SK-N-SH (cell line): Measurements from ENCODE around the gene POU6F2. TPM values are rescaled to one million over a fixed set of nuclear protein-coding genes. Genes with fewer than 3 reads are reported as not detected.

Source experiments
- CTCF ChIA-PET: fragments of 300-600, 350-600 bp; formaldehyde crosslinking; extraction: SDS; loops from one replicate; lab custom pipeline; 2021; lab: Yijun Ruan, JAX
- POLR2A ChIA-PET: fragments of 350-600 bp; sonication (Branson Sonifier 250); formaldehyde crosslinking; extraction: SDS; loops from one replicate; lab custom pipeline; 2020; ENCODE audit warnings: antibody characterized with exemption, inconsistent platforms; lab: Yijun Ruan, JAX
- DNase-seq: peaks from one replicate; pipeline ENCODE4 v3.0.0; 2012
- H2AFZ ChIP-seq: fragments of 200-600 bp; sonication (generic); 2 replicates; pipeline ENCODE4 v1.8.1; 2016; ENCODE audit warnings: antibody characterized with exemption, mild to moderate bottlenecking, low read depth
- H3F3A ChIP-seq: fragments of 200-600 bp; sonication (generic); replicated peaks from 2 replicates; pipeline ENCODE3; 2016; ENCODE audit warnings: antibody characterized with exemption, mild to moderate bottlenecking; ENCODE audit not compliant: insufficient read depth
- H3K27ac ChIP-seq, 2 experiments: fragments of 200-500 bp in 1 of 2; fragments of 200-600 bp in 1 of 2; sonication (Bioruptor generic) in 1 of 2; sonication (generic), shearing (Covaris generic) in 1 of 2; 2 replicates each; pipeline versions ENCODE4 v1.5.1 to v1.6.1; 2014 to 2016; ENCODE audit warnings: low read depth in 2 of 2, inconsistent platforms in 1 of 2, low read length in 1 of 2, mild to moderate bottlenecking in 1 of 2, mixed read lengths in 1 of 2
- H3K27me3 ChIP-seq: fragments of 200-600 bp; sonication (generic), shearing (Covaris generic); 2 replicates; pipeline ENCODE4 v1.6.1; 2016; ENCODE audit warnings: mixed run types; ENCODE audit not compliant: insufficient read depth
- H3K36me3 ChIP-seq, 2 experiments: fragments of 200-500 bp in 1 of 2; fragments of 200-600 bp in 1 of 2; sonication (Bioruptor generic) in 1 of 2; sonication (generic) in 1 of 2; replicated peaks in 1 of 2; 2 replicates each; pipeline versions ENCODE3 to v1.5.1; 2014 to 2016; ENCODE audit warnings: low read length in 1 of 2, mild to moderate bottlenecking in 1 of 2; ENCODE audit not compliant: insufficient read depth in 2 of 2, control insufficient read depth in 1 of 2
- H3K4me1 ChIP-seq, 2 experiments: fragments of 200-500 bp in 1 of 2; fragments of 200-600 bp in 1 of 2; sonication (Bioruptor generic) in 1 of 2; sonication (generic), shearing (Covaris generic) in 1 of 2; 2 replicates each; pipeline versions ENCODE4 v1.5.1 to v1.6.1; 2014 to 2016; ENCODE audit warnings: low read depth in 1 of 2, low read length in 1 of 2, mixed run types in 1 of 2; ENCODE audit not compliant: insufficient read depth in 2 of 2, control insufficient read depth in 1 of 2
- H3K4me2 ChIP-seq: fragments of 200-600 bp; sonication (generic), shearing (Covaris generic); 2 replicates; pipeline ENCODE4 v1.6.1; 2017; ENCODE audit warnings: mixed run types
- H3K4me3 ChIP-seq, 2 experiments: fragments of 200-500 bp in 1 of 2; fragments of 200-600 bp in 1 of 2; sonication (Bioruptor generic) in 1 of 2; sonication (generic), shearing (Covaris generic) in 1 of 2; 2 replicates each; pipeline versions ENCODE4 v1.5.1 to v1.8.1; 2014 to 2016; ENCODE audit warnings: low read depth in 2 of 2, inconsistent platforms in 1 of 2, low read length in 1 of 2, mild to moderate bottlenecking in 1 of 2, mixed read lengths in 1 of 2, moderate library complexity in 1 of 2
- H3K79me2 ChIP-seq: fragments of 200-600 bp; sonication (generic); 2 replicates; pipeline ENCODE4 v1.8.1; 2017; ENCODE audit warnings: mild to moderate bottlenecking; ENCODE audit not compliant: insufficient read depth
- H3K9ac ChIP-seq: fragments of 200-600 bp; sonication (generic); 2 replicates; pipeline ENCODE4 v1.6.1; 2017; ENCODE audit warnings: mixed run types
- H3K9me2 ChIP-seq: fragments of 200-600 bp; sonication (generic); 2 replicates; pipeline ENCODE4 v1.6.1; 2017; ENCODE audit warnings: mixed run types
- H3K9me3 ChIP-seq: fragments of 200-600 bp; sonication (generic); 2 replicates; pipeline ENCODE4 v1.6.1; 2017; ENCODE audit warnings: mixed run types, mild to moderate bottlenecking, moderate library complexity
- H4K20me1 ChIP-seq: fragments of 200-600 bp; sonication (generic); 2 replicates; pipeline ENCODE4 v1.6.1; 2017; ENCODE audit warnings: mild to moderate bottlenecking, mixed run types; ENCODE audit not compliant: insufficient read depth
- CTCF ChIP-seq: fragments of 200-600 bp; sonication (generic); IDR thresholded peaks from 2 replicates; pipeline ENCODE4 v1.6.1; 2017; ENCODE audit warnings: antibody characterized with exemption, mild to moderate bottlenecking, moderate library complexity
- ELF1 ChIP-seq: IDR thresholded peaks from 2 replicates; pipeline ENCODE4 v1.4.0; 2012
- EZH2phosphoT487 ChIP-seq: fragments of 200-600 bp; sonication (generic); IDR thresholded peaks from 2 replicates; pipeline ENCODE4 v1.6.1; 2017; ENCODE audit warnings: low read depth, mixed run types, mild to moderate bottlenecking, antibody characterized with exemption, moderate library complexity, borderline replicate concordance
- FOSL2 ChIP-seq: IDR thresholded peaks from 2 replicates; pipeline ENCODE4 v1.4.0; 2012; ENCODE audit warnings: low read depth, mild to moderate bottlenecking, moderate library complexity, borderline replicate concordance
- GABPA ChIP-seq: IDR thresholded peaks from 2 replicates; pipeline ENCODE4 v1.4.0; 2012; ENCODE audit warnings: low read depth, mild to moderate bottlenecking
- GATA2 ChIP-seq: sonication (generic); formaldehyde crosslinking; IDR thresholded peaks from 2 replicates; pipeline ENCODE4 v1.5.0; 2020; ENCODE audit warnings: mild to moderate bottlenecking, missing genetic modification reagents
- JUND ChIP-seq: IDR thresholded peaks from 2 replicates; pipeline ENCODE4 v1.4.0; 2012
- MEF2A ChIP-seq: IDR thresholded peaks from 2 replicates; pipeline ENCODE4 v1.4.0; 2012; ENCODE audit warnings: low read depth, borderline replicate concordance
- NRF1 ChIP-seq: IDR thresholded peaks from 2 replicates; pipeline ENCODE4 v1.6.1; 2012; ENCODE audit warnings: low read depth, mild to moderate bottlenecking, low read length
- POLR2AphosphoS5 ChIP-seq: IDR thresholded peaks from 2 replicates; pipeline ENCODE4 v1.6.1; 2012; ENCODE audit warnings: low read depth, low read length
- RCOR1 ChIP-seq: fragments of 150-350 bp; IDR thresholded peaks from 2 replicates; pipeline ENCODE4 v1.6.1; 2017; ENCODE audit warnings: antibody characterized with exemption, low read length
- RFX5 ChIP-seq: IDR thresholded peaks from 2 replicates; pipeline ENCODE4 v1.6.1; 2012; ENCODE audit warnings: mild to moderate bottlenecking, improper control_type of control experiment, low read length
- SIN3A ChIP-seq: IDR thresholded peaks from 2 replicates; pipeline ENCODE4 v1.6.1; 2012; ENCODE audit warnings: low read depth, mild to moderate bottlenecking, low read length, moderate library complexity, borderline replicate concordance
- SMC3 ChIP-seq: IDR thresholded peaks from 2 replicates; pipeline ENCODE4 v1.6.1; 2012; ENCODE audit warnings: low read depth, low read length, improper control_type of control experiment
- TAF1 ChIP-seq: IDR thresholded peaks from 2 replicates; pipeline ENCODE4 v1.6.1; 2012; ENCODE audit warnings: low read depth, mild to moderate bottlenecking, low read length, moderate library complexity, borderline replicate concordance
- TCF12 ChIP-seq: IDR thresholded peaks from 2 replicates; pipeline ENCODE4 v1.4.0; 2012
- USF1 ChIP-seq: IDR thresholded peaks from 2 replicates; pipeline ENCODE4 v1.4.0; 2012; ENCODE audit warnings: low read depth, borderline replicate concordance
- YY1 ChIP-seq: IDR thresholded peaks from 2 replicates; pipeline ENCODE4 v1.4.0; 2012; ENCODE audit warnings: low read depth, mild to moderate bottlenecking
- WGBS: methylation state at CpG from one replicate; pipeline ENCODE4 v1.1.6; 2017; ENCODE audit warnings: low lambda C conversion rate; 5-methylcytosine and 5-hydroxymethylcytosine counted together
- polyA plus RNA-seq, 3 experiments: library from polyadenylated mRNA; depleted of rRNA; stranded (reverse); fragments of >200 nt; gene quantifications; 2 replicates each; pipeline ENCODE4 v1.2.3, GENCODE V29; 2012
- TF ChIP-seq, protein P1 (sequence below): IDR thresholded peaks from 2 replicates; pipeline ENCODE4; 2012
- TF ChIP-seq, protein P2 (sequence below): fragments of 150-350 bp; IDR thresholded peaks from 2 replicates; pipeline ENCODE4 v1.6.1; 2016; ENCODE audit warnings: mild to moderate bottlenecking, low read depth, low read length

The POU6F2 gene
- polyA plus RNA-seq, 1 of the 3 experiments (the other 2 are of a cell fraction): under 0.01 TPM

DNA sequence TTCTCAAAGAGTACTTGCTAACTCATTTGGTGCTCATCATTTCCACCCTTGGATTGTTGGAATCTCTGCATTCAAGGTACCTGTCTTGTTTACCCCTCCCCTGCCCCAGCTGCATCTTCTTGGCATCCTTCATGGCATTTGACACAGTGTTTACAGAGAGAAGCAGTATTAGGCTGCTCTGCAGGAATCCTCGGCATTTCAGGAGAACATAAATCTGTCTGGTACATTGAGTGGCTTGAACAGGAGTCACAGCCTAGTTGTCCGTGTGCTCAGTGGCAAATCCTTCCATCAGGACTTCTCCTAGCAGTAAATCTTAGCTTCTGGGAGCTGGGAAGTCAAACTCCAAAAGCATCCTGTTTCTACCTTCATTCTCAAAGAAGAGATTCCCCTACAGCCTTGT, 451.7 kb downstream of the POU6F2 start:
- H4K20me1 ChIP-seq: no peaks in the 10 kb centered on the region
- H3K79me2 ChIP-seq: no peaks in the 10 kb centered on the region
- TF ChIP-seq, protein P1, sequence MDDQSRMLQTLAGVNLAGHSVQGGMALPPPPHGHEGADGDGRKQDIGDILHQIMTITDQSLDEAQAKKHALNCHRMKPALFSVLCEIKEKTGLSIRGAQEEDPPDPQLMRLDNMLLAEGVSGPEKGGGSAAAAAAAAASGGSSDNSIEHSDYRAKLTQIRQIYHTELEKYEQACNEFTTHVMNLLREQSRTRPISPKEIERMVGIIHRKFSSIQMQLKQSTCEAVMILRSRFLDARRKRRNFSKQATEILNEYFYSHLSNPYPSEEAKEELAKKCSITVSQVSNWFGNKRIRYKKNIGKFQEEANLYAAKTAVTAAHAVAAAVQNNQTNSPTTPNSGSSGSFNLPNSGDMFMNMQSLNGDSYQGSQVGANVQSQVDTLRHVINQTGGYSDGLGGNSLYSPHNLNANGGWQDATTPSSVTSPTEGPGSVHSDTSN: 0 out of 2 replicates have a peak, but pooled peaks have one; percentile 10
- TF ChIP-seq ELF1 (no peak), NRF1 (no peak), MEF2A (no peak)
- no peak for DNase-seq
- H3K27ac ChIP-seq: no peak overlapping the region
- POLR2A ChIA-PET: no interaction called here
- no peaks in the 10 kb centered on the region for H3K9me3 ChIP-seq
- H3K36me3 ChIP-seq: no peaks in the 10 kb centered on the region
- no peak overlapping the region for H2AFZ ChIP-seq
- CTCF ChIA-PET: no interaction called here
- no peaks in the 10 kb centered on the region; a peak in 1 of 4 replicates for H3K4me1 ChIP-seq
- no peaks in the 10 kb centered on the region for H3K9me2 ChIP-seq
- peaks cover 11% of the 10 kb centered on the region; the same call in 1 of the 2 replicates for H3K27me3 ChIP-seq
- no peak overlapping the region for H3K4me3 ChIP-seq
- no peak overlapping the region for H3K4me2 ChIP-seq
- no peak overlapping the region for H3K9ac ChIP-seq
- 18% methylated on average over 2 of the region's 2 CpGs for WGBS
- H3F3A ChIP-seq: no peaks in the 10 kb centered on the region

DNA sequence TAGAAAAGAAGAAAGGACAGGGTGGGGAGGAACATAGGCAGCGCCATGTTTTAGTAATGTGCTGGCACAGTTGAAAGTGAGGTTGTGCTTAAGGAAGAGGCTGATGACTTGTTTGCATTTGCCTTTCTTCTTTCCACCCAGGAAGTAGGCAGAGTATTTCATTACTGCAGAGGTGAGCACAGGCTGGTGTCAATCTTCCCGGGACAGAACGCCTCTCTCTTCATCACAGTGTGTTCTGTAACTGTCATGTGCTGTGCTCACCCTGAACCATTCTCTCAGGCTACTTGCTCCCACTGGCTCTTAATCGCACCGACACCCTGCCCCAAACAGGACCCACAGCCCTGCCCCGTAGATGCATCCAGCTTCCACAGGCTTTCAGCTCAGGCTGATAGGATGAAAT, 452.7 kb downstream of the POU6F2 start:
- 59% methylated on average over 6 of the region's 6 CpGs for WGBS
- DNase-seq: no peak
- no peaks in the 10 kb centered on the region for H3K9me2 ChIP-seq
- no peaks in the 10 kb centered on the region for H3K79me2 ChIP-seq
- H3K4me2 ChIP-seq: no peak overlapping the region
- no peaks in the 10 kb centered on the region for H4K20me1 ChIP-seq
- H3K4me1 ChIP-seq: no peaks in the 10 kb centered on the region; a peak in 1 of 4 replicates
- no peak overlapping the region for H3K9ac ChIP-seq
- no peaks in the 10 kb centered on the region for H3K36me3 ChIP-seq
- no peak overlapping the region for H2AFZ ChIP-seq
- POLR2A ChIA-PET: no interaction called here
- no peaks in the 10 kb centered on the region for H3F3A ChIP-seq
- peaks cover 16% of the 10 kb centered on the region; the same call in 1 of the 2 replicates for H3K27me3 ChIP-seq
- no peak overlapping the region for H3K4me3 ChIP-seq
- TF ChIP-seq TCF12: no peak
- TF ChIP-seq SMC3: no peak
- no peak for TF ChIP-seq GATA2 (CRISPR knock-in tag)
- no peak for TF ChIP-seq ELF1
- TF ChIP-seq JUND: no peak
- no peak for TF ChIP-seq TAF1
- no peak for TF ChIP-seq EZH2phosphoT487
- no peak for TF ChIP-seq USF1
- TF ChIP-seq NRF1: no peak
- no peak for TF ChIP-seq FOSL2
- no peak for TF ChIP-seq SIN3A
- no peak for TF ChIP-seq GABPA
- TF ChIP-seq POLR2AphosphoS5: no peak
- TF ChIP-seq, protein P2, sequence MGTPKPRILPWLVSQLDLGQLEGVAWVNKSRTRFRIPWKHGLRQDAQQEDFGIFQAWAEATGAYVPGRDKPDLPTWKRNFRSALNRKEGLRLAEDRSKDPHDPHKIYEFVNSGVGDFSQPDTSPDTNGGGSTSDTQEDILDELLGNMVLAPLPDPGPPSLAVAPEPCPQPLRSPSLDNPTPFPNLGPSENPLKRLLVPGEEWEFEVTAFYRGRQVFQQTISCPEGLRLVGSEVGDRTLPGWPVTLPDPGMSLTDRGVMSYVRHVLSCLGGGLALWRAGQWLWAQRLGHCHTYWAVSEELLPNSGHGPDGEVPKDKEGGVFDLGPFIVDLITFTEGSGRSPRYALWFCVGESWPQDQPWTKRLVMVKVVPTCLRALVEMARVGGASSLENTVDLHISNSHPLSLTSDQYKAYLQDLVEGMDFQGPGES: no peak
- no peak for TF ChIP-seq CTCF
- TF ChIP-seq YY1: no peak
- TF ChIP-seq RCOR1: no peak
- TF ChIP-seq RFX5: no peak
- CTCF ChIA-PET: no interaction called here
- no peaks in the 10 kb centered on the region for H3K9me3 ChIP-seq
- no peak overlapping the region for H3K27ac ChIP-seq
